ENCODE measurements around the gene LRRFIP2.

DNA sequence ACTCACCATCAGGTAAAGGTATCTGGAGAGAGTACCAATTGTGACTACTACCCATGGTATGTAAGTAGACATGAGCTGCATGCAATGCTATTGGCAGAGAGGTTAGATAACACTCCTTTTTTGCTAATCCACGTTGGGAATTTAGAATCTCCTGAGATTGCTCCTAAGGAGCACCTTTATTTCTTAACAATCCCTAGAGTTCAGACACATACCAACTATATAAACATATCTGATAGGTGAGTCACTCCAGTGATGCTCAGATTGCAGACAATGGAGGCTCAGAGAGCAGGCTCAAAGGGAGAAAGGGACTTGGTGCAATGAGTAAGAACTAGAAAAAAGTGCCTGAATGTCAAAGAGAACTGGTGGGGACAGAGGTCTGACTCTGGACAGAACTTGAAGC, 47.0 kb upstream of the LRRFIP2 start:
- TF ChIP-seq, protein P1, sequence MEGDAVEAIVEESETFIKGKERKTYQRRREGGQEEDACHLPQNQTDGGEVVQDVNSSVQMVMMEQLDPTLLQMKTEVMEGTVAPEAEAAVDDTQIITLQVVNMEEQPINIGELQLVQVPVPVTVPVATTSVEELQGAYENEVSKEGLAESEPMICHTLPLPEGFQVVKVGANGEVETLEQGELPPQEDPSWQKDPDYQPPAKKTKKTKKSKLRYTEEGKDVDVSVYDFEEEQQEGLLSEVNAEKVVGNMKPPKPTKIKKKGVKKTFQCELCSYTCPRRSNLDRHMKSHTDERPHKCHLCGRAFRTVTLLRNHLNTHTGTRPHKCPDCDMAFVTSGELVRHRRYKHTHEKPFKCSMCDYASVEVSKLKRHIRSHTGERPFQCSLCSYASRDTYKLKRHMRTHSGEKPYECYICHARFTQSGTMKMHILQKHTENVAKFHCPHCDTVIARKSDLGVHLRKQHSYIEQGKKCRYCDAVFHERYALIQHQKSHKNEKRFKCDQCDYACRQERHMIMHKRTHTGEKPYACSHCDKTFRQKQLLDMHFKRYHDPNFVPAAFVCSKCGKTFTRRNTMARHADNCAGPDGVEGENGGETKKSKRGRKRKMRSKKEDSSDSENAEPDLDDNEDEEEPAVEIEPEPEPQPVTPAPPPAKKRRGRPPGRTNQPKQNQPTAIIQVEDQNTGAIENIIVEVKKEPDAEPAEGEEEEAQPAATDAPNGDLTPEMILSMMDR (IDR thresholded peaks at IDR 0.05): no peak
- TF ChIP-seq POLR2A (IDR thresholded peaks at IDR 0.05): no peak

All from lower leg skin (tissue), 3 donors.